Measurements from ENCODE around the gene STK39. TPM values are rescaled to one million over a fixed set of nuclear protein-coding genes. Genes with fewer than 3 reads are reported as not detected.
A peak's percentile ranks its signal among the peaks of the same experiment; 100 is the strongest.

STK39 gene
- total and polyA plus RNA-seq, 9 of the 15 experiments (the other 6 are each of a cell fraction or from before 2014, with no cell fraction given) = 0.19 to 0.76 (median 0.51) TPM

DNA sequence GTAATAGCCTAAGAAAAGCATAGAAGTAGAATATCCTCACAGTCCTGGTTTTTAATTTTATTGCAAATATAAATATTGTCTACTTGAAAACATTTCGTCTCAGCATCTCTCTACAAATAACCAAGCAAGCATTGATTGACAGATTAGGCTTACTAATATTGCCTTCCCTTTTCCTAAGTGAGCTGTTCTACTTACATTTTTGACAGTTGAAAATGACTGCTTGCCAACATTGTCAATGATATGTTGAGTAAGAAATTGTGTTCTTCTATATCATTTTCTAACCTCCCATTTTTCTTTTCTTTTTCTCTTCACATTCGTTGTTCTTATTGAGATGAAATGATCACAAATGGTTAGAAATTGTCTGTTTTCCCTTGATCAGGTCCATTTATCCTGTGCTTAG lies 47.0 kb upstream of the STK39 start:
- no peak for TF ChIP-seq FOXK2 (conservative IDR thresholded peaks at IDR 0.05 in 1 of 2, IDR thresholded peaks at IDR 0.05 in 1 of 2; ENCODE audit: low read depth in 2 of 2)
- TF ChIP-seq RCOR1 (IDR thresholded peaks at IDR 0.05; ENCODE audit: borderline replicate concordance in 1 of 2, low read depth in 2 of 2, low read length in 2 of 2) = no peak
- no peaks in the 10 kb centered on the region for H3K9me1 ChIP-seq (ENCODE audit: control insufficient read depth, insufficient read depth, low read length)
- H3K79me2 ChIP-seq (ENCODE audit: control insufficient read depth, insufficient read depth, low read length) = no peaks in the 10 kb centered on the region
- no peaks in the 10 kb centered on the region; a peak in 2 of 5 replicates for H3K27me3 ChIP-seq (ENCODE audit: control insufficient read depth in 2 of 2, insufficient read depth in 2 of 2, low read length in 2 of 2)
- 0% methylated on average over 2 of the region's 2 CpGs for WGBS (ENCODE audit: insufficient coverage, low coverage, missing lambda C conversion rate)
- ChIA-PET CTCF (ENCODE audit: low intra/inter-chr PET ratio) (no interaction called here), POLR2A (interaction anchor here (0.6 kb wide), 1 partner anchor 144 kb away, joined by 3 read pairs; no protein-coding TSS in a partner anchor)
- no peaks in the 10 kb centered on the region for H4K20me1 ChIP-seq (replicated peaks; ENCODE audit: control insufficient read depth, insufficient read depth, low read length)
- H3K27ac ChIP-seq (ENCODE audit: extremely low read depth, low read depth, low read length) = no peak overlapping the region
- no peak for DNase-seq (ENCODE audit: extremely low read depth in 1 of 4, low spot score in 3 of 4)
- no peak overlapping the region for H3K9ac ChIP-seq (ENCODE audit: insufficient read depth in 1 of 2, low read depth in 2 of 2, low read length in 2 of 2)
- no peak for ATAC-seq
- H3K36me3 ChIP-seq (ENCODE audit: control insufficient read depth, insufficient read depth, low read length) = no peaks in the 10 kb centered on the region
- intact Hi-C loops (cut with micrococcal nuclease) = no loop called here
- no peak for FAIRE-seq
- H2AFZ ChIP-seq (ENCODE audit: low read depth, low read length) = no peak overlapping the region
- no peaks in the 10 kb centered on the region for H3K4me1 ChIP-seq (replicated peaks in 1 of 2; ENCODE audit: control insufficient read depth in 2 of 2, insufficient read depth in 2 of 2, low read length in 2 of 2)
- H3K9me3 ChIP-seq (replicated peaks; ENCODE audit: control insufficient read depth, insufficient read depth, low read depth, low read length) = no peaks in the 10 kb centered on the region
- no peak overlapping the region for H3K4me3 ChIP-seq
- in situ Hi-C loops (cut with MboI) = no loop called here
- no TSS peak for BruUV-seq (replicated peaks)
- no peak overlapping the region for H3K4me2 ChIP-seq (ENCODE audit: insufficient read depth, low read length)

DNA sequence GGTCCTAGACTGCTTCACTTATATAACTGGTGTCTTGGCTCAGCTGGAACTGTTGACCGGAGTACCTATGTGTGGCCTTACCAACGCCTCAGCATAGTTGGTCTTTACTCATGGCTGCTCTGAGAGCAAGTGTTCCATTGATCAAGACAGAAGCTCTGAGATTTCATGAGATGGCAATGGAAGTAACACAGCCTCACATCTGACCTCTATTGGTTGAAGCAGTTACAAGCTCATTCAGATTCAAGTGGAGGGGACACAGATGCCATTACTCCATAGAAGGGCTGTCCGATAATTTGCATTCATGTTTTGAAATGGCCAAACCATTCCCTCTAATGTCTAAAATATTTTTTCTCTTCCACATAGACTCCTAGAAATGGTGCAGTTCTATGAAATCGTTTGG lies 46.4 kb upstream of the STK39 start:
- H3K9ac ChIP-seq (ENCODE audit: insufficient read depth in 1 of 2, low read depth in 2 of 2, low read length in 2 of 2) = no peak overlapping the region
- in situ Hi-C loops (cut with MboI) = no loop called here
- POLR2A ChIA-PET = interaction anchor here (0.6 kb wide), 1 partner anchor 145 kb away, joined by 3 read pairs; no protein-coding TSS in a partner anchor
- TF ChIP-seq RAD21 (CRISPR knock-in tag; conservative IDR thresholded peaks at IDR 0.05 in 1 of 2, IDR thresholded peaks at IDR 0.05 in 1 of 2) (peak in 1 of 2 experiments; percentile 26; a peak in 1 of 4 replicates), POLR2H (tag; IDR thresholded peaks at IDR 0.05; ENCODE audit: low read depth) (no peak), ZNF146 (CRISPR knock-in tag; IDR thresholded peaks at IDR 0.05; ENCODE audit: unreplicated experiment) (no peak)
- TF ChIP-seq, protein P1, sequence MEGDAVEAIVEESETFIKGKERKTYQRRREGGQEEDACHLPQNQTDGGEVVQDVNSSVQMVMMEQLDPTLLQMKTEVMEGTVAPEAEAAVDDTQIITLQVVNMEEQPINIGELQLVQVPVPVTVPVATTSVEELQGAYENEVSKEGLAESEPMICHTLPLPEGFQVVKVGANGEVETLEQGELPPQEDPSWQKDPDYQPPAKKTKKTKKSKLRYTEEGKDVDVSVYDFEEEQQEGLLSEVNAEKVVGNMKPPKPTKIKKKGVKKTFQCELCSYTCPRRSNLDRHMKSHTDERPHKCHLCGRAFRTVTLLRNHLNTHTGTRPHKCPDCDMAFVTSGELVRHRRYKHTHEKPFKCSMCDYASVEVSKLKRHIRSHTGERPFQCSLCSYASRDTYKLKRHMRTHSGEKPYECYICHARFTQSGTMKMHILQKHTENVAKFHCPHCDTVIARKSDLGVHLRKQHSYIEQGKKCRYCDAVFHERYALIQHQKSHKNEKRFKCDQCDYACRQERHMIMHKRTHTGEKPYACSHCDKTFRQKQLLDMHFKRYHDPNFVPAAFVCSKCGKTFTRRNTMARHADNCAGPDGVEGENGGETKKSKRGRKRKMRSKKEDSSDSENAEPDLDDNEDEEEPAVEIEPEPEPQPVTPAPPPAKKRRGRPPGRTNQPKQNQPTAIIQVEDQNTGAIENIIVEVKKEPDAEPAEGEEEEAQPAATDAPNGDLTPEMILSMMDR (IDR thresholded peaks at IDR 0.05 in 2 of 3, conservative IDR thresholded peaks at IDR 0.05 in 1 of 3; ENCODE audit: insufficient read depth in 2 of 3, low read depth in 1 of 3, low read length in 3 of 3) = 0 out of 6 replicates have a peak, but pooled peaks of 1 of the 3 experiments have one; percentile 14
- ATAC-seq (peak; percentile 39; the same call in 1 of the 3 replicates), DNase-seq (ENCODE audit: extremely low read depth in 1 of 4, low spot score in 3 of 4) (no peak), FAIRE-seq (peak; percentile 37)
- H2AFZ ChIP-seq (ENCODE audit: low read depth, low read length) = no peak overlapping the region
- H3K79me2 ChIP-seq (ENCODE audit: control insufficient read depth, insufficient read depth, low read length) = no peaks in the 10 kb centered on the region
- no peak overlapping the region for H3K27ac ChIP-seq (ENCODE audit: extremely low read depth, low read depth, low read length)
- H4K20me1 ChIP-seq (replicated peaks; ENCODE audit: control insufficient read depth, insufficient read depth, low read length) = no peaks in the 10 kb centered on the region
- no TSS peak for BruUV-seq (replicated peaks)
- no peak overlapping the region for H3K4me3 ChIP-seq
- no peaks in the 10 kb centered on the region for H3K4me1 ChIP-seq (replicated peaks in 1 of 2; ENCODE audit: control insufficient read depth in 2 of 2, insufficient read depth in 2 of 2, low read length in 2 of 2)
- H3K27me3 ChIP-seq (ENCODE audit: control insufficient read depth in 2 of 2, insufficient read depth in 2 of 2, low read length in 2 of 2) = peaks cover 0 to 1% of the 10 kb centered on the region in 2 experiments; a peak in 2 of 5 replicates
- WGBS (ENCODE audit: insufficient coverage, low coverage, missing lambda C conversion rate) = under 1% methylated on average over 4 of the region's 4 CpGs
- CTCF ChIA-PET (ENCODE audit: low intra/inter-chr PET ratio) = no interaction called here
- no peaks in the 10 kb centered on the region for H3K9me3 ChIP-seq (replicated peaks; ENCODE audit: control insufficient read depth, insufficient read depth, low read depth, low read length)
- intact Hi-C loops (cut with micrococcal nuclease) = no loop called here
- no peak overlapping the region for H3K4me2 ChIP-seq (ENCODE audit: insufficient read depth, low read length)
- no peaks in the 10 kb centered on the region for H3K36me3 ChIP-seq (ENCODE audit: control insufficient read depth, insufficient read depth, low read length)
- H3K9me1 ChIP-seq (ENCODE audit: control insufficient read depth, insufficient read depth, low read length) = no peaks in the 10 kb centered on the region

Measured in K562 (cell line).